MCF 10A (cell line): ENCODE results near the gene CDK18. TPM values are rescaled to one million over a fixed set of nuclear protein-coding genes. Genes with fewer than 3 reads are reported as not detected.

ENCODE experiments used
- BruUV-seq: library from RNA; stranded (reverse); fragments of 400-500 nt; replicated peaks from 2 replicates; lab custom pipeline; 2021; lab: Mats Ljungman, UMichigan
- CTCF ChIA-PET: fragments of 300-600 bp; sonication (Branson Sonifier 250); formaldehyde crosslinking; extraction: SDS; loops from one replicate; lab custom pipeline; 2021; ENCODE audit warnings: antibody characterized with exemption, inconsistent platforms; lab: Yijun Ruan, JAX
- POLR2A ChIA-PET: fragments of 300-600, 350-650 bp; sonication (Branson Sonifier 250); formaldehyde crosslinking; extraction: SDS; loops from one replicate; lab custom pipeline; 2020; ENCODE audit warnings: antibody characterized with exemption, inconsistent platforms; lab: Yijun Ruan, JAX
- DNase-seq: peaks from one replicate; pipeline ENCODE4 v3.0.0-alpha.2; 2018; ENCODE audit not compliant: unreplicated experiment
- H3K27ac Mint-ChIP-seq: one replicate; pipeline ENCODE4 v1.8.0; 2022; ENCODE audit warnings: mild to moderate bottlenecking, low read depth, mixed read lengths; ENCODE audit not compliant: unreplicated experiment
- H3K27me3 Mint-ChIP-seq: one replicate; pipeline ENCODE4 v1.8.0; 2022; ENCODE audit warnings: mixed read lengths; ENCODE audit not compliant: insufficient read depth, unreplicated experiment
- H3K36me3 Mint-ChIP-seq: one replicate; pipeline ENCODE4 v1.8.0; 2022; ENCODE audit warnings: mild to moderate bottlenecking, moderate library complexity, mixed read lengths; ENCODE audit not compliant: insufficient read depth, unreplicated experiment
- H3K4me1 Mint-ChIP-seq: one replicate; pipeline ENCODE4 v1.8.0; 2022; ENCODE audit warnings: mixed read lengths; ENCODE audit not compliant: insufficient read depth, unreplicated experiment
- H3K4me3 Mint-ChIP-seq: one replicate; pipeline ENCODE4 v1.8.0; 2022; ENCODE audit warnings: mild to moderate bottlenecking, moderate library complexity, mixed read lengths; ENCODE audit not compliant: unreplicated experiment
- H3K9me3 Mint-ChIP-seq: one replicate; pipeline ENCODE4 v1.8.0; 2022; ENCODE audit warnings: mixed read lengths; ENCODE audit not compliant: unreplicated experiment
- CTCF ChIP-seq: fragments of 200-600 bp; IDR thresholded peaks from one replicate; pipeline ENCODE4 v1.8.0; 2022; ENCODE audit warnings: antibody characterized with exemption, mild to moderate bottlenecking; ENCODE audit not compliant: unreplicated experiment
- intact Hi-C: fragments of 100-400 bp; cut with micrococcal nuclease; formaldehyde crosslinking; loops from 2 replicates; pipeline ENCODE4 v1.14.1; 2022
- total RNA-seq: library from RNA; stranded (reverse); gene quantifications from 2 replicates; pipeline ENCODE4 v1.2.3, GENCODE V29; 2022

The CDK18 gene
- total RNA-seq, 1 experiment from 2014 or later = 6.8 TPM

- no peak for TF ChIP-seq CTCF
- H3K27ac Mint-ChIP-seq = no peak overlapping the region
- H3K9me3 Mint-ChIP-seq = no peaks in the 10 kb centered on the region
- no peak overlapping the region for H3K4me3 Mint-ChIP-seq
- CTCF ChIA-PET = interaction anchor here (0.6 to 30.3 kb wide), 9 partner anchors 10 to 196 kb away, joined by 3 to 1608 read pairs (median 13); partner anchors contain the start of gene CDK18
- peaks cover 15% of the 10 kb centered on the region for H3K4me1 Mint-ChIP-seq
- intact Hi-C loops = no loop called here
- no peak for DNase-seq
- H3K27me3 Mint-ChIP-seq = no peaks in the 10 kb centered on the region
- no TSS peak for BruUV-seq
- POLR2A ChIA-PET = interaction anchor here (0.6 to 1.2 kb wide), 2 partner anchors 11 to 156 kb away, joined by 3 read pairs; no protein-coding TSS in a partner anchor
- no peaks in the 10 kb centered on the region for H3K36me3 Mint-ChIP-seq
Measured at GRCh38 chr1:205532026-205532898, 27.8 kb downstream of the CDK18 start.

- H3K36me3 Mint-ChIP-seq = no peaks in the 10 kb centered on the region
- TF ChIP-seq CTCF = no peak
- no peak for DNase-seq
- H3K4me1 Mint-ChIP-seq = peaks cover 17% of the 10 kb centered on the region
- no peak overlapping the region for H3K27ac Mint-ChIP-seq
- ChIA-PET CTCF (interaction anchor here (1.1 to 30.3 kb wide), 5 partner anchors 10 to 124 kb away, joined by 3 to 1608 read pairs (median 90); partner anchors contain the start of gene CDK18), POLR2A (interaction anchor here (0.6 kb wide), 1 partner anchor 155 kb away, joined by 3 read pairs; no protein-coding TSS in a partner anchor)
- H3K27me3 Mint-ChIP-seq = no peaks in the 10 kb centered on the region
- BruUV-seq = no TSS peak
- H3K9me3 Mint-ChIP-seq = no peaks in the 10 kb centered on the region
- intact Hi-C loops = no loop called here
- H3K4me3 Mint-ChIP-seq = no peak overlapping the region
Measured at GRCh38 chr1:205532996-205533735, 28.7 kb downstream of the CDK18 start.

GRCh38 chr1:205533748-205534443 lies 29.4 kb downstream of the CDK18 start:
- Mint-ChIP-seq H3K36me3 (no peaks in the 10 kb centered on the region), H3K4me1 (peaks cover 17% of the 10 kb centered on the region), H3K4me3 (no peak overlapping the region), H3K27me3 (no peaks in the 10 kb centered on the region), H3K9me3 (no peaks in the 10 kb centered on the region), H3K27ac (no peak overlapping the region)
- DNase-seq = no peak
- no TSS peak for BruUV-seq
- ChIA-PET CTCF (interaction anchor here (0.5 to 30.3 kb wide), 9 partner anchors 8 to 383 kb away, joined by 3 to 1608 read pairs (median 3); partner anchors contain the start of gene CDK18), POLR2A (interaction anchor here (0.7 kb wide), 1 partner anchor 99 kb away, joined by 3 read pairs; no protein-coding TSS in a partner anchor)
- intact Hi-C loops = no loop called here
- no peak for TF ChIP-seq CTCF
